Measurements from ENCODE around the gene INHBB. TPM values are rescaled to one million over a fixed set of nuclear protein-coding genes. Genes with fewer than 3 reads are reported as not detected.

INHBB gene
- total RNA-seq, 1 experiment from 2014 or later, result not detected

DNA sequence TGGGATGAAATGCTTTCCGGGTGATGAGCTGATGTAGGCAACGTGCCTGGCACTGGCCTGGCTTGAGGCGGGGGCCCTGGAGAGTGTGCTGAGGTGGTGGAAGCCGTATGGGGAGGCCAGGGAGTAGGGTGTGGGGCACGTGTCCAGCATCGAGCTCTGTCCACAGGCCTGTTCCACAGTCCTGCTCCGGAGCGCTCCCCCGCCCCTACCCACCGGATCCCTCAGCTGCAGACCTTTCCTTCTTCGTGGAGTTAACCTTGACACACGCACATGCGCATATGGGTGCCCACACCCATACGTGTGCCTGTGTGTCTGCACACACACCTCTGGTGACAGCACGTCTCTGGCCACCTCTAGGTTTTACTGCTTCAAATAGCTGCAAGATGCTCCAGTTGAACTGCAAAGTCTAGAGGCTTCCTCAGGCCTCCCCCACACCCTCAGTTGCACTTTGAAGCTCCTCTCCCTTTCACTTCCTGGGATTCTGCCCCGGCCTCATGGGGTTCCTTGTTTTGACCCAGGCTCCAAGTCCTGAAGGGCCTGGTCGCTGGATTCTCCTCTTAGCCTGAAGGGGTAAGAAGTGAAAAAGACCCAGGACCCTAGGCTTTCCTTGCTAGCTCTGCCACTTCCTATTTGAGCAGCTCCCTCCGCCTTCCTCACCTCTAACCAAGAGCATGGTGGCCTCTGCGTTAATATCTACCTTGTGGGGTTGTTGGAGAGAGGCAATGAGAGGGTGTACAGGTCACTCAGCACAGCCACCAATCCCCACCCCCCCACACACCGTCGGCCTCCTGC lies 49.5 kb downstream of the INHBB start:
- BruUV-seq (replicated peaks), result no TSS peak
- H3K27me3 Mint-ChIP-seq (ENCODE audit: unreplicated experiment), result no peaks in the 10 kb centered on the region
- intact Hi-C loops (cut with micrococcal nuclease; ENCODE audit: unreplicated experiment), result no loop called here
- H3K4me1 Mint-ChIP-seq (ENCODE audit: low read depth, unreplicated experiment), result peaks cover 33% of the 10 kb centered on the region
- no peak overlapping the region for H3K4me3 Mint-ChIP-seq (ENCODE audit: low read depth, unreplicated experiment)
- no peak for DNase-seq
- CTCF ChIA-PET, result no interaction called here
- H3K9me3 Mint-ChIP-seq (ENCODE audit: low read depth, unreplicated experiment), result no peaks in the 10 kb centered on the region
- no peak for TF ChIP-seq CTCF (IDR thresholded peaks at IDR 0.05; ENCODE audit: unreplicated experiment)
- no peaks in the 10 kb centered on the region for H3K36me3 Mint-ChIP-seq (ENCODE audit: insufficient read depth, unreplicated experiment)
- H3K27ac Mint-ChIP-seq (ENCODE audit: unreplicated experiment), result no peak overlapping the region

- TF ChIP-seq CTCF (IDR thresholded peaks at IDR 0.05; ENCODE audit: unreplicated experiment), result no peak
- Mint-ChIP-seq H3K36me3 (ENCODE audit: insufficient read depth, unreplicated experiment) (no peaks in the 10 kb centered on the region), H3K4me3 (ENCODE audit: low read depth, unreplicated experiment) (no peak overlapping the region), H3K27ac (ENCODE audit: unreplicated experiment) (no peak overlapping the region), H3K4me1 (ENCODE audit: low read depth, unreplicated experiment) (peaks cover 33% of the 10 kb centered on the region), H3K27me3 (ENCODE audit: unreplicated experiment) (no peaks in the 10 kb centered on the region), H3K9me3 (ENCODE audit: low read depth, unreplicated experiment) (no peaks in the 10 kb centered on the region)
- BruUV-seq (replicated peaks), result no TSS peak
- no peak for DNase-seq
- intact Hi-C loops (cut with micrococcal nuclease; ENCODE audit: unreplicated experiment), result no loop called here
- CTCF ChIA-PET, result no interaction called here
Measured at GRCh38 chr2:120396013-120396860, 50.3 kb downstream of the INHBB start.

GRCh38 chr2:120396861-120397811 lies 51.2 kb downstream of the INHBB start:
- BruUV-seq (replicated peaks), result no TSS peak
- intact Hi-C loops (cut with micrococcal nuclease; ENCODE audit: unreplicated experiment), result no loop called here
- peak overlapping the region; percentile 42 for H3K27ac Mint-ChIP-seq (ENCODE audit: unreplicated experiment)
- CTCF ChIA-PET, result interaction anchor here (0.8 kb wide), 1 partner anchor 732 kb away, joined by 3 read pairs; no protein-coding TSS in a partner anchor
- H3K4me1 Mint-ChIP-seq (ENCODE audit: low read depth, unreplicated experiment), result peaks cover 33% of the 10 kb centered on the region
- H3K9me3 Mint-ChIP-seq (ENCODE audit: low read depth, unreplicated experiment), result no peaks in the 10 kb centered on the region
- TF ChIP-seq CTCF (IDR thresholded peaks at IDR 0.05; ENCODE audit: unreplicated experiment), result no peak
- H3K36me3 Mint-ChIP-seq (ENCODE audit: insufficient read depth, unreplicated experiment), result no peaks in the 10 kb centered on the region
- H3K4me3 Mint-ChIP-seq (ENCODE audit: low read depth, unreplicated experiment), result no peak overlapping the region
- DNase-seq, result no peak
- no peaks in the 10 kb centered on the region for H3K27me3 Mint-ChIP-seq (ENCODE audit: unreplicated experiment)

Measured in Calu3 (cell line).